H7 (cell line): ENCODE results near the gene SLC11A1. TPM values are rescaled to one million over a fixed set of nuclear protein-coding genes. Genes with fewer than 3 reads are reported as not detected.

Experiments
- DNase-seq: peaks from one replicate; pipeline ENCODE4 v3.0.0; 2012
- H3K27me3 ChIP-seq: 2 replicates; pipeline ENCODE4 v1.6.0; 2011; ENCODE audit warnings: mild to moderate bottlenecking, low read length; ENCODE audit not compliant: control insufficient read depth, insufficient read depth
- H3K36me3 ChIP-seq: replicated peaks from 2 replicates; pipeline ENCODE4 v1.5.1; 2011; ENCODE audit warnings: low read length; ENCODE audit not compliant: control insufficient read depth, insufficient read depth
- H3K4me3 ChIP-seq: 2 replicates; pipeline ENCODE4 v1.5.1; 2011; ENCODE audit warnings: low read depth, mild to moderate bottlenecking, control low read depth, low read length, moderate library complexity; ENCODE audit not compliant: insufficient read depth
- total RNA-seq: library from RNA; depleted of rRNA; stranded (reverse); fragments of >200 nt; shearing (Covaris generic); gene quantifications from 2 replicates; pipeline ENCODE4 v1.2.3, GENCODE V29; 2014

The SLC11A1 gene
- total RNA-seq, 1 experiment from 2014 or later = not detected

GRCh38 chr2:218421027-218421426, 39.0 kb downstream of the SLC11A1 start:
- no peak overlapping the region for H3K4me3 ChIP-seq
- DNase-seq = peak; percentile 23
- H3K36me3 ChIP-seq = no peaks in the 10 kb centered on the region
- no peaks in the 10 kb centered on the region for H3K27me3 ChIP-seq

- no peak overlapping the region for H3K4me3 ChIP-seq
- DNase-seq = no peak
- H3K36me3 ChIP-seq = no peaks in the 10 kb centered on the region
- no peaks in the 10 kb centered on the region for H3K27me3 ChIP-seq
Observed at GRCh38 chr2:218422403-218423086, 40.5 kb downstream of the SLC11A1 start.

GRCh38 chr2:218423584-218423983, 41.5 kb downstream of the SLC11A1 start:
- H3K27me3 ChIP-seq = no peaks in the 10 kb centered on the region
- peak; percentile 30 for DNase-seq
- H3K36me3 ChIP-seq = no peaks in the 10 kb centered on the region
- no peak overlapping the region for H3K4me3 ChIP-seq

GRCh38 chr2:218425531-218425930, 43.5 kb downstream of the SLC11A1 start:
- H3K36me3 ChIP-seq = no peaks in the 10 kb centered on the region
- H3K27me3 ChIP-seq = no peaks in the 10 kb centered on the region
- no peak overlapping the region for H3K4me3 ChIP-seq
- peak; percentile 22 for DNase-seq

GRCh38 chr2:218427741-218428140, 45.7 kb downstream of the SLC11A1 start:
- Histone ChIP-seq H3K4me3 (no peak overlapping the region), H3K36me3 (no peaks in the 10 kb centered on the region), H3K27me3 (no peaks in the 10 kb centered on the region)
- DNase-seq = peak; percentile 74

GRCh38 chr2:218428846-218429558, 46.9 kb downstream of the SLC11A1 start:
- H3K27me3 ChIP-seq = no peaks in the 10 kb centered on the region
- peak; percentile 34 for DNase-seq

GRCh38 chr2:218429911-218430692, 48.0 kb downstream of the SLC11A1 start:
- Histone ChIP-seq H3K4me3 (no peak overlapping the region), H3K27me3 (no peaks in the 10 kb centered on the region), H3K36me3 (no peaks in the 10 kb centered on the region)
- peak; percentile 49 for DNase-seq

More at GRCh38 chr2:218428846-218429558, 46.9 kb downstream of the SLC11A1 start:
- Histone ChIP-seq H3K4me3 (no peak overlapping the region), H3K36me3 (no peaks in the 10 kb centered on the region)

- Histone ChIP-seq H3K4me3 (no peak overlapping the region), H3K36me3 (no peaks in the 10 kb centered on the region), H3K27me3 (no peaks in the 10 kb centered on the region; the same call in 1 of the 2 replicates)
- DNase-seq = peak; percentile 16
Observed at GRCh38 chr2:218430721-218431120, 48.6 kb downstream of the SLC11A1 start.

GRCh38 chr2:218431878-218432277, 49.8 kb downstream of the SLC11A1 start:
- H3K36me3 ChIP-seq = no peaks in the 10 kb centered on the region
- no peaks in the 10 kb centered on the region; the same call in 1 of the 2 replicates for H3K27me3 ChIP-seq
- DNase-seq = no peak
- no peak overlapping the region for H3K4me3 ChIP-seq

GRCh38 chr2:218432676-218433365, 50.7 kb downstream of the SLC11A1 start:
- no peaks in the 10 kb centered on the region; the same call in 1 of the 2 replicates for H3K27me3 ChIP-seq
- no peaks in the 10 kb centered on the region for H3K36me3 ChIP-seq

GRCh38 chr2:218434456-218434855, 52.4 kb downstream of the SLC11A1 start:
- H3K4me3 ChIP-seq = no peak overlapping the region
- H3K36me3 ChIP-seq = no peaks in the 10 kb centered on the region

More at GRCh38 chr2:218432676-218433365, 50.7 kb downstream of the SLC11A1 start:
- no peak overlapping the region for H3K4me3 ChIP-seq
- DNase-seq = no peak

GRCh38 chr2:218435003-218435982, 53.2 kb downstream of the SLC11A1 start:
- no peak overlapping the region for H3K4me3 ChIP-seq
- no peak for DNase-seq
- no peaks in the 10 kb centered on the region for H3K36me3 ChIP-seq
- no peaks in the 10 kb centered on the region; the same call in 1 of the 2 replicates for H3K27me3 ChIP-seq

More at GRCh38 chr2:218434456-218434855, 52.4 kb downstream of the SLC11A1 start:
- DNase-seq = peak; percentile 23
- H3K27me3 ChIP-seq = no peaks in the 10 kb centered on the region; the same call in 1 of the 2 replicates

GRCh38 chr2:218436992-218437391, 54.9 kb downstream of the SLC11A1 start:
- H3K27me3 ChIP-seq = no peaks in the 10 kb centered on the region; the same call in 1 of the 2 replicates
- no peaks in the 10 kb centered on the region for H3K36me3 ChIP-seq
- no peak for DNase-seq

More at GRCh38 chr2:218436992-218437391, 54.9 kb downstream of the SLC11A1 start:
- H3K4me3 ChIP-seq = no peak overlapping the region
